ENCODE measurements around the gene ZDHHC21.

The ZDHHC21 gene

DNA sequence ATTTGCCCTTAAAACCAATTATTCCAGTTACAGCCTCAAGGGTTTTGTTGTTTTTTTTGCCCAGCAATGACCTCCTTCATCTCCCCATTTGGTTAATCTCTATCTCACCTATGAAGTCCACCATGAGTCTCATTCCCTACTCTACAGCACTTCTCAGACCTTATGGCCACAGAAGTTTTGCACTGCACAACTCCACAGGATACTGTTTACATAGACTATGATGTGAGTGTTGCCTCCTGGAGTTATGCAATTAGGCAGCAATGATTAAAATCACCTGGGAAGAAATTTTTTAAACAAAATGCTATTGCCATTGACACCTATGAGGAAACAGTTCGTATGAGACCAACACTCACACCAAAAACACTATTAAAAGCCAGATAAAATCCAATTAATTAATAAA, 39.7 kb downstream of the ZDHHC21 start:
- Histone ChIP-seq H3K4me1 (ENCODE audit: control insufficient read depth, insufficient read depth, low read length) (no peaks in the 10 kb centered on the region), H3K4me3 (ENCODE audit: low read length in 2 of 2) (no peak overlapping the region), H3K36me3 (ENCODE audit: control insufficient read depth in 2 of 2, insufficient read depth in 2 of 2, low read length in 2 of 2) (peaks cover 0 to 2% of the 10 kb centered on the region in 2 donors), H3K27me3 (ENCODE audit: control insufficient read depth in 1 of 2, insufficient read depth in 2 of 2, low read length in 2 of 2) (no peaks in the 10 kb centered on the region), H3K27ac (ENCODE audit: low read length) (no peak overlapping the region), H3K9me3 (ENCODE audit: control insufficient read depth in 2 of 2, low read length in 2 of 2) (no peaks in the 10 kb centered on the region), H3K9ac (ENCODE audit: low read length in 2 of 2) (no peak overlapping the region)

DNA sequence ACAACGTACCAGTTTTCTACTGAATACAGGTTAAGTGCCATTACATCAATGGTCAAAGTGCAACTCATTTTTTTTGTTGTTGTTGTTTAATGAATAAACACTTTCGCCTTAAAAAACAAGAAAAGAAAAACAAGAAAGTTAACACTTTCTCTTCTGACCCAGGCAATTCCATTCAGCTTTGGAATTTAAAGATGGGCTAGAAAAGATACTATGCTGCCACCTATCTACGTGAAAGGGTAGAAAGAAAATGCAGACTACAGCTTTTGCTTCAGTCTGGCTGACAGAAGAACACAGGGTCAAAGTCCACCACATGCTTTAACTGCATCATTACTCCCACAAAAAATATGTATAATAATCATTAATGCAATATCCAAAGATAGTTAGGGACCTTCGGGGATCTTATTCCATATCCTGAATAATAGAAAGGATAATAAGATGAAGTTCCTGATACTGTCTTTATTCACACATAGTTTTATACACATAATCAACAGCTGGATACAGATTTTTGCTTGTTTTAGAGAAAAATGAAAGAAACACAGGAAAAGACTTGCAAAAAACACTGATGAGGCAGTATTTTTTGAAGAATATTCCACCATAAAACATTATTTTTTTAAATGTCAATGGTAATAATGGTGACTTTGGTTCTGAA, 40.4 kb downstream of the ZDHHC21 start:
- Histone ChIP-seq H3K9me3 (ENCODE audit: control insufficient read depth in 2 of 2, low read length in 2 of 2) (no peaks in the 10 kb centered on the region), H3K36me3 (ENCODE audit: control insufficient read depth in 2 of 2, insufficient read depth in 2 of 2, low read length in 2 of 2) (peaks cover 0 to 2% of the 10 kb centered on the region in 2 donors), H3K27ac (ENCODE audit: low read length) (no peak overlapping the region), H3K9ac (ENCODE audit: low read length in 2 of 2) (no peak overlapping the region), H3K27me3 (ENCODE audit: control insufficient read depth in 1 of 2, insufficient read depth in 2 of 2, low read length in 2 of 2) (no peaks in the 10 kb centered on the region), H3K4me1 (ENCODE audit: control insufficient read depth, insufficient read depth, low read length) (no peaks in the 10 kb centered on the region), H3K4me3 (ENCODE audit: low read length in 2 of 2) (no peak overlapping the region)

DNA sequence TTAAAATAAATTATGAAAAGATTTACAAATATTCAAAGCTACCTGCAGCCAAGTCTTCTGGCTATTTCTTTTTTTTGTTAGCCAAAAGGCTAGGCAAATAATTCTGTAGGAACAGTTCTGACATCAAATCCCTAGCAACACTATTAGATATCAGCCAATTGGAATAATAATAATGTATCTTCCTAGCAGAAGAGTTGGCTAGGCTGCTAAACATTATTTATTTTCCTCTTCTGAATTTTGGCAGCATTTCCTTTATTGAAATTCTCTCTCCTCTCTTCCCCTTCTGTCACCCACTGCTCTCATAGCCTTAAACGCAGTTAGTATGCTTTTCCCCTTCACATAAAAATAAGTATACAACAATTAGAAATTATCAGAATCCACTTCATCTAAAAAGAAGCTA, 42.6 kb downstream of the ZDHHC21 start:
- H3K4me3 ChIP-seq (ENCODE audit: low read length in 2 of 2): no peak overlapping the region
- no peak overlapping the region for H3K27ac ChIP-seq (ENCODE audit: low read length)
- H3K36me3 ChIP-seq (ENCODE audit: control insufficient read depth in 2 of 2, insufficient read depth in 2 of 2, low read length in 2 of 2): peaks cover 0 to 2% of the 10 kb centered on the region in 2 donors
- no peaks in the 10 kb centered on the region for H3K4me1 ChIP-seq (ENCODE audit: control insufficient read depth, insufficient read depth, low read length)
- H3K9me3 ChIP-seq (ENCODE audit: control insufficient read depth in 2 of 2, low read length in 2 of 2): no peaks in the 10 kb centered on the region
- H3K27me3 ChIP-seq (ENCODE audit: control insufficient read depth in 1 of 2, insufficient read depth in 2 of 2, low read length in 2 of 2): no peaks in the 10 kb centered on the region
- H3K9ac ChIP-seq (ENCODE audit: low read length in 2 of 2): no peak overlapping the region

DNA sequence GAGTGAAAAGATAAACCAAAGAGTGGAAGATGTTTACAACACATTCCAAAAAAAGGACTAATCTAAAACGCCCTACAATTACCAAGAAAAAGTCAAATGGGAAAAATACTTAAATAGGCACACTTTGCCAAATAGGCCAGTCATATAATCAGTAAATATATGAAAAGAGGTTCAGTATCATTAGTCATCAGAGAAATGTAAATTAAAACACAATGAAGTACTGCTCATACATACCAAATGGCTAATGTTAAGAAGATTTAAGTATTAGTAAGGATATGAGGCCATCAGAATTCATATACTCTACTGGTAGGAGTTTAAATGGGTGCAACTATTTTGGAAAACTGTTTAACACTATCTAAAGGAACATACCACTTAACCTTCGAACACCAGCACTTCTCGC, 47.6 kb downstream of the ZDHHC21 start:
- H3K27me3 ChIP-seq (ENCODE audit: control insufficient read depth in 1 of 2, insufficient read depth in 2 of 2, low read length in 2 of 2): no peaks in the 10 kb centered on the region
- no peaks in the 10 kb centered on the region for H3K36me3 ChIP-seq (ENCODE audit: control insufficient read depth in 2 of 2, insufficient read depth in 2 of 2, low read length in 2 of 2)
- H3K4me3 ChIP-seq (ENCODE audit: low read length in 2 of 2): no peak overlapping the region
- H3K27ac ChIP-seq (ENCODE audit: low read length): no peak overlapping the region
- H3K9me3 ChIP-seq (ENCODE audit: control insufficient read depth in 2 of 2, low read length in 2 of 2): no peaks in the 10 kb centered on the region
- H3K9ac ChIP-seq (ENCODE audit: low read length in 2 of 2): no peak overlapping the region
- H3K4me1 ChIP-seq (ENCODE audit: control insufficient read depth, insufficient read depth, low read length): no peaks in the 10 kb centered on the region

DNA sequence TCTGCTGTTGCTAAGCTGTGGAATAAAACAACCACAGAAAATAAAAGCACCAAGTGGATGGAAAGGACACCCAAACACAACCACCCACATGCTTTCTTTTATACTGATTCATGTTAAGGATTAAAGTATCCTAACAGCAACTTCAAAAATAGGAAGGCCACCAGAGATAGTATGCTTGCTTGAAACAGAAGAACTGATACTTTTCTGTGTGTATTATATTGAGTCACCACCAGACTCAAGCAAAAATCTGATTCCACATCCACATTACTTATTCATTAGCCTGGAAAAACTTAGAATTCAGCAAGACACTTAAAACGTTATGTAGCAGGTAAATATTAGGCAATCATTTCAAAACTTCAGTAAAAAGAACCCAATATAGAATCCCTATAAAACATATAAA, 52.3 kb downstream of the ZDHHC21 start:
- Histone ChIP-seq H3K36me3 (ENCODE audit: control insufficient read depth in 2 of 2, insufficient read depth in 2 of 2, low read length in 2 of 2) (no peaks in the 10 kb centered on the region), H3K27ac (ENCODE audit: low read length) (no peak overlapping the region), H3K9me3 (ENCODE audit: control insufficient read depth in 2 of 2, low read length in 2 of 2) (no peaks in the 10 kb centered on the region), H3K9ac (ENCODE audit: low read length in 2 of 2) (no peak overlapping the region), H3K27me3 (ENCODE audit: control insufficient read depth in 1 of 2, insufficient read depth in 2 of 2, low read length in 2 of 2) (no peaks in the 10 kb centered on the region), H3K4me1 (ENCODE audit: control insufficient read depth, insufficient read depth, low read length) (no peaks in the 10 kb centered on the region), H3K4me3 (ENCODE audit: low read length in 2 of 2) (no peak overlapping the region)

DNA sequence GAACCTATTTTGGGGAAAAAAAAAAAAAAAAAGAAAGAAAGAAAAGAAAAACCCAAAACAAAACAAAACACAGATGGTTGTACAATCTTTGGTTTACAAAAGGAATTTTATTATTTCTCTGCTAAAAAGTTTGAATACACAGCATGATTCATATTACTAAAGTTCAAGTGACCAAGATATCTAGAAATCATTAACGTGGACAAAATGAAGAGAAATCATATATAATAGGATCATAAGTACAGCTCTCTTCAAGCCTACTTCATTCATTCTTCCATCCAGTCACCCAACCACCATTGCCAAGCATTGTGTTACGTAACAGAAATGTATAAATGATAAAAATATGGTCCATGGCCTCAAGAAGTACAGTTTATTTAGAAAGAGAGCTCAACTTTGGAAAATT, 52.9 kb downstream of the ZDHHC21 start:
- Histone ChIP-seq H3K4me3 (ENCODE audit: low read length in 2 of 2) (no peak overlapping the region), H3K36me3 (ENCODE audit: control insufficient read depth in 2 of 2, insufficient read depth in 2 of 2, low read length in 2 of 2) (no peaks in the 10 kb centered on the region), H3K4me1 (ENCODE audit: control insufficient read depth, insufficient read depth, low read length) (no peaks in the 10 kb centered on the region), H3K27ac (ENCODE audit: low read length) (no peak overlapping the region), H3K9me3 (ENCODE audit: control insufficient read depth in 2 of 2, low read length in 2 of 2) (no peaks in the 10 kb centered on the region), H3K27me3 (ENCODE audit: control insufficient read depth in 1 of 2, insufficient read depth in 2 of 2, low read length in 2 of 2) (no peaks in the 10 kb centered on the region), H3K9ac (ENCODE audit: low read length in 2 of 2) (no peak overlapping the region)

DNA sequence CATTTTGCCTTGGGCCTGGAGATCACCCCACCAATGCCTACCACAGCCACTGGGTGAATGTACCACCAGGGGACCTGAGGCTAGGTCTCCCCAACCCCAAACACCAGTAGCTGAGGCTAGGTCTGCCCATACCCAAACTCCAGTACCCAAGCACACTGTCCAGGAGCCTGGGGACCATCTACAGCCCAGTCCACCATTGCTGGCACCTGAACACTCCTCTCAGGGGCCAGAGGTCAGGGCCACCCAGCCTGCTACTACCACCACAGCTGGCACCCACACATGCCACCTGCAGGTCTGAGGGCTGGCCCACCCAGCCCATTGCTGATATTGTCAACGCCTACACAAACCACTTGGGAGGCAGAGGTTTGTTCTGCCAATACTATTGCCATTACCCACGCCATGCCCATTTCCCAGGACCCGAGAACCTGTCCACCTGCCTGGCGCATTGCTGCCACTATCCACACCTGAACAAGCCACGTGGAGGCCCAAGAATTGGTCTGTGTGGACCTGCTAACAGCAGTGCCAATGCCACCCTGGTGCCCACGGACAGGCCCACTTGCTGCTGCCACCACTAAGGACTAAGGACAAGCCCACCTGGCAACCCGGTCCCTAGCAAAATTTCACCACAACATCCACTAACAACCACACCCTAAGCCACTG, 59.2 kb downstream of the ZDHHC21 start:
- Histone ChIP-seq H3K9ac (ENCODE audit: low read length in 2 of 2) (no peak overlapping the region), H3K4me3 (ENCODE audit: low read length in 2 of 2) (no peak overlapping the region), H3K9me3 (ENCODE audit: control insufficient read depth in 2 of 2, low read length in 2 of 2) (no peaks in the 10 kb centered on the region), H3K27me3 (ENCODE audit: control insufficient read depth in 1 of 2, insufficient read depth in 2 of 2, low read length in 2 of 2) (no peaks in the 10 kb centered on the region), H3K4me1 (ENCODE audit: control insufficient read depth, insufficient read depth, low read length) (no peaks in the 10 kb centered on the region), H3K27ac (ENCODE audit: low read length) (no peak overlapping the region), H3K36me3 (ENCODE audit: control insufficient read depth in 2 of 2, insufficient read depth in 2 of 2, low read length in 2 of 2) (peaks cover 4% of the 10 kb centered on the region in 2 donors)

DNA sequence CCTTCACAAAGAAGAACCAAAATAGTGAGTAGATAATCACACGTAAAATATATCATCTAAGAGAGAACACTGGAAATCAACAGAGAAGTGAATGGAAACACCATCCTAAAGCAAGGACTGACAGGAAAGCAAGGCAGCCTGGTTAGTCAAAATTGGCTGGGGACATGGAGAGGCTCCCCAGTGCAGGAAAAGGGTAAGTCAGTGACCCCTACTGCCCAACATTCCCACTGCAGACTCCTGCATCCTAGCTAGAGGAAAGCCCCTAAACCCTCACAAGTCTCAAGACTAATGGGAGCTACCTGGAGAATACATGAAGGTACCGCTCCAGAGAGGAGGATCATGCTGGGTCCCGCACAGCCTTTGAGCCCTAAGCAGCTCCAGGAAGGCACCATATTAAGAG, 60.1 kb downstream of the ZDHHC21 start:
- Histone ChIP-seq H3K9ac (ENCODE audit: low read length in 2 of 2) (no peak overlapping the region), H3K27me3 (ENCODE audit: control insufficient read depth in 1 of 2, insufficient read depth in 2 of 2, low read length in 2 of 2) (no peaks in the 10 kb centered on the region), H3K4me3 (ENCODE audit: low read length in 2 of 2) (no peak overlapping the region), H3K27ac (ENCODE audit: low read length) (no peak overlapping the region), H3K9me3 (ENCODE audit: control insufficient read depth in 2 of 2, low read length in 2 of 2) (no peaks in the 10 kb centered on the region), H3K36me3 (ENCODE audit: control insufficient read depth in 2 of 2, insufficient read depth in 2 of 2, low read length in 2 of 2) (peaks cover 4% of the 10 kb centered on the region in 2 donors), H3K4me1 (ENCODE audit: control insufficient read depth, insufficient read depth, low read length) (no peaks in the 10 kb centered on the region)

DNA sequence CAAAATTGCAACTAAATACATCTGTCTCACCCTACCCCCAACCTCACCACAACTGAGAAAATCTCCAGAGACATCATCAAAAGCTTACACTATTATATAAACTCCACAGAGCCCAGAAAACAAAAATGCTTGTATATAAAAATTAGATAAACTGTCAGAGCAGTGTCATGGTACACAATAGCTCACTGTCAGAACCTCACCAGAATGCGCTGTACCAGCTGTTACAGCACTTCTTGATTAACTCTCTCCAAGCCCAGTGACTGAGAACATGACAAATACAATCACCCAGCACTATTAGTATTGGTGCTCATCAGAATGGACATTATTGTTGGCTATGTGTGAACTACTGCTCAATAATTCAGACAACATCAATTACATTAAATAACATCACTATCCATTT, 65.7 kb downstream of the ZDHHC21 start:
- H3K4me1 ChIP-seq (ENCODE audit: control insufficient read depth, insufficient read depth, low read length): no peaks in the 10 kb centered on the region
- H3K4me3 ChIP-seq (ENCODE audit: low read length in 2 of 2): no peak overlapping the region
- H3K27ac ChIP-seq (ENCODE audit: low read length): no peak overlapping the region
- H3K36me3 ChIP-seq (ENCODE audit: control insufficient read depth in 2 of 2, insufficient read depth in 2 of 2, low read length in 2 of 2): peaks cover 4% of the 10 kb centered on the region in 2 donors
- H3K9me3 ChIP-seq (ENCODE audit: control insufficient read depth in 2 of 2, low read length in 2 of 2): no peaks in the 10 kb centered on the region
- H3K27me3 ChIP-seq (ENCODE audit: control insufficient read depth in 1 of 2, insufficient read depth in 2 of 2, low read length in 2 of 2): no peaks in the 10 kb centered on the region
- H3K9ac ChIP-seq (ENCODE audit: low read length in 2 of 2): no peak overlapping the region

DNA sequence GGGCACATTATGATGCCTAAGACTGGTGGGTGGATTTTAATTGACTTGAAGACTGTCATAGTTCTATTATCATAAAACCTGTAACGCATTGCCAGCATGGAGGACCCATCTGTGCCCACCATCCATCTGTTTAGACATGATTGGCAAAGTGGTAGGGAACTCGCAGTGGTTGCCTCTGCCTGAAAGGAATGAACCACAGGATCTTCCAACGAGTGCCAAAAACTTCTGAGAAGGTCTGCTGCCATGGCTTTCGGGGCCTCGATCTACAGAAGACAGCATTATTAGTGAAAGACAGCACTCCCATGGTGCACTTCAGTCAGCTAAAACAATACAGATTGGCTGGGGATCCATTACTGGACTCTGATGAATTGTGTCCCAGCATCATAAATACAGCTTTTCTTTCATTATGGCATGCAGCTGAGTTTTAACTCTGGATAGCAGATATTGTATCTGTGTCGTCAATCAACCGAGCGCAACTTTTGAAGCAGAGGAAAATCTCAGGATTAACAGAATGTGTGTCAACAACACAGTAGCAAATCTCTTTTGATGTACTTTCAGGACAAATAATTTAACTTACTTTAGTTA, 74.3 kb downstream of the ZDHHC21 start:
- H3K36me3 ChIP-seq (ENCODE audit: control insufficient read depth in 2 of 2, insufficient read depth in 2 of 2, low read length in 2 of 2): no peaks in the 10 kb centered on the region
- no peaks in the 10 kb centered on the region for H3K27me3 ChIP-seq (ENCODE audit: control insufficient read depth in 1 of 2, insufficient read depth in 2 of 2, low read length in 2 of 2)
- H3K4me3 ChIP-seq (ENCODE audit: low read length in 2 of 2): no peak overlapping the region

More for the DNA sequence above, 74.3 kb downstream of the ZDHHC21 start:
- Histone ChIP-seq H3K27ac (ENCODE audit: low read length) (no peak overlapping the region), H3K9me3 (ENCODE audit: control insufficient read depth in 2 of 2, low read length in 2 of 2) (no peaks in the 10 kb centered on the region), H3K9ac (ENCODE audit: low read length in 2 of 2) (no peak overlapping the region), H3K4me1 (ENCODE audit: control insufficient read depth, insufficient read depth, low read length) (no peaks in the 10 kb centered on the region)

Data from stomach smooth muscle (tissue), 2 donors.